Endodermal cell (in vitro differentiated cells): ENCODE data around the gene MYRIP. TPM values are rescaled to one million over a fixed set of nuclear protein-coding genes. Genes with fewer than 3 reads are reported as not detected.

Experiments
- DNase-seq: peaks from one replicate; pipeline ENCODE4 v3.0.0-alpha.2; 2017
- H3K27ac ChIP-seq: 2 replicates; pipeline ENCODE4 v1.5.1; 2013; ENCODE audit warnings: mild to moderate bottlenecking, low read depth, low read length, moderate library complexity
- H3K27me3 ChIP-seq: 2 replicates; pipeline ENCODE4 v1.6.1; 2013; ENCODE audit warnings: mild to moderate bottlenecking, low read length, moderate library complexity; ENCODE audit not compliant: insufficient read depth, control insufficient read depth, poor library complexity, severe bottlenecking
- H3K36me3 ChIP-seq: 2 replicates; pipeline ENCODE4 v1.7.0; 2013; ENCODE audit warnings: mild to moderate bottlenecking, low read length, moderate library complexity; ENCODE audit not compliant: control insufficient read depth, insufficient read depth
- H3K4me1 ChIP-seq: one replicate; pipeline ENCODE4 v1.7.0; 2013; ENCODE audit warnings: low read length; ENCODE audit not compliant: control insufficient read depth, insufficient read depth
- H3K4me3 ChIP-seq: 2 replicates; pipeline ENCODE4 v1.5.1; 2013; ENCODE audit warnings: mild to moderate bottlenecking, low read length, moderate library complexity
- H3K9ac ChIP-seq: 2 replicates; pipeline ENCODE4 v1.6.1; 2013; ENCODE audit warnings: mild to moderate bottlenecking, low read length, moderate library complexity; ENCODE audit not compliant: poor library complexity, severe bottlenecking; ENCODE audit errors: extremely low read depth
- H3K9me3 ChIP-seq: 2 replicates; pipeline ENCODE4 v1.6.1; 2013; ENCODE audit warnings: mild to moderate bottlenecking, low read length, moderate library complexity; ENCODE audit not compliant: control insufficient read depth
- H3K27ac Mint-ChIP-seq: 2 replicates; pipeline ENCODE4 v1.8.0; 2020; ENCODE audit warnings: mixed read lengths
- H3K27me3 Mint-ChIP-seq: 2 replicates; pipeline ENCODE4 v1.8.0; 2021; ENCODE audit warnings: mild to moderate bottlenecking, mixed read lengths; ENCODE audit not compliant: insufficient read depth
- H3K36me3 Mint-ChIP-seq: 2 replicates; pipeline ENCODE4 v1.8.0; 2020; ENCODE audit warnings: low read depth, mixed read lengths
- H3K4me1 Mint-ChIP-seq: 2 replicates; pipeline ENCODE4 v1.8.0; 2020; ENCODE audit warnings: mixed read lengths
- H3K4me3 Mint-ChIP-seq: 2 replicates; pipeline ENCODE4 v1.8.0; 2020; ENCODE audit warnings: mild to moderate bottlenecking, moderate library complexity, mixed read lengths
- H3K9me3 Mint-ChIP-seq: 2 replicates; pipeline ENCODE4 v1.8.0; 2020; ENCODE audit warnings: mild to moderate bottlenecking, mixed read lengths
- CTCF ChIP-seq: fragments of 200-600 bp; sonication (generic); conservative IDR thresholded peaks from 2 replicates; pipeline ENCODE4 v1.5.0; 2021; ENCODE audit warnings: antibody characterized with exemption, mild to moderate bottlenecking
- WGBS, 2 experiments: methylation state at CpG; one replicate each; pipeline versions ENCODE4 v1.1.5 to v1.1.7; 2013; ENCODE audit warnings: missing lambda C conversion rate in 2 of 2, mixed read lengths in 1 of 2; ENCODE audit not compliant: insufficient coverage in 1 of 2, insufficient read length in 1 of 2; 5-methylcytosine and 5-hydroxymethylcytosine counted together
- total RNA-seq, 2 donors: library from RNA; stranded (reverse); fragmentation: NEBNext Ultra II Directional in 1 of 2; extraction: Animal tissue kit (Norgen Biotek cat#: 25700) in 1 of 2; gene quantifications; 2 replicates in 1 of 2; 3 replicates in 1 of 2; pipeline ENCODE4 v1.2.1, GENCODE V29; 2021

Gene MYRIP
- total RNA-seq, 2 donors from 2014 or later, result 4.3 to 4.6 TPM

GRCh38 chr3:40291471-40291870 is 482.1 kb downstream of the MYRIP start:
- WGBS, 2 experiments, result 45 to 74% methylated on average over 2 to 4 of the region's 4 CpGs
- no peaks in the 10 kb centered on the region for H3K36me3 ChIP-seq
- peak overlapping the region; percentile 10 for H3K4me3 ChIP-seq
- H3K27me3 ChIP-seq, result no peaks in the 10 kb centered on the region
- Mint-ChIP-seq H3K27me3 (no peaks in the 10 kb centered on the region), H3K4me1 (peaks cover 34% of the 10 kb centered on the region), H3K36me3 (no peaks in the 10 kb centered on the region), H3K27ac (peak overlapping the region; percentile 87), H3K4me3 (no peak overlapping the region), H3K9me3 (no peaks in the 10 kb centered on the region)
- H3K9ac ChIP-seq, result no peak overlapping the region
- peaks cover 20% of the 10 kb centered on the region for H3K9me3 ChIP-seq
- no peak overlapping the region for H3K27ac ChIP-seq
- TF ChIP-seq CTCF, result no peak
- peaks cover 2% of the 10 kb centered on the region for H3K4me1 ChIP-seq
- peak; percentile 80 for DNase-seq

- Mint-ChIP-seq H3K4me1 (peaks cover 34% of the 10 kb centered on the region), H3K27ac (peak overlapping the region; percentile 83), H3K4me3 (no peak overlapping the region), H3K9me3 (no peaks in the 10 kb centered on the region), H3K36me3 (no peaks in the 10 kb centered on the region), H3K27me3 (no peaks in the 10 kb centered on the region)
- DNase-seq, result peak; percentile 82
- Histone ChIP-seq H3K9ac (no peak overlapping the region), H3K27ac (peak overlapping the region; percentile 95), H3K27me3 (no peaks in the 10 kb centered on the region), H3K4me1 (peaks cover 2% of the 10 kb centered on the region), H3K36me3 (no peaks in the 10 kb centered on the region), H3K4me3 (peak overlapping the region; percentile 52), H3K9me3 (peaks cover 20% of the 10 kb centered on the region)
- WGBS, 2 experiments, result 71 to 79% methylated on average over 4 of the region's 4 CpGs
- TF ChIP-seq CTCF, result no peak
These were observed 483.4 kb downstream of the MYRIP start for GRCh38 chr3:40292637-40293349.

GRCh38 chr3:40294434-40294833 is 485.0 kb downstream of the MYRIP start:
- no peak for DNase-seq
- 100% methylated on average over 1 of the region's 1 CpG; no CpG with 5 or more reads in 1 of the 2 experiments for WGBS, 2 experiments
- Histone ChIP-seq H3K9ac (no peak overlapping the region), H3K27me3 (no peaks in the 10 kb centered on the region), H3K4me1 (peaks cover 2% of the 10 kb centered on the region), H3K36me3 (no peaks in the 10 kb centered on the region), H3K9me3 (peaks cover 20% of the 10 kb centered on the region), H3K4me3 (no peak overlapping the region), H3K27ac (no peak overlapping the region)
- H3K9me3 Mint-ChIP-seq, result no peaks in the 10 kb centered on the region
- no peak overlapping the region for H3K4me3 Mint-ChIP-seq
- H3K4me1 Mint-ChIP-seq, result peaks cover 34% of the 10 kb centered on the region
- no peak for TF ChIP-seq CTCF
- no peaks in the 10 kb centered on the region for H3K36me3 Mint-ChIP-seq
- no peaks in the 10 kb centered on the region for H3K27me3 Mint-ChIP-seq
- H3K27ac Mint-ChIP-seq, result no peak overlapping the region
